NT2/D1 (cell line): ENCODE measurements around the gene PHAX.
A peak's percentile ranks its signal among the peaks of the same experiment; 100 is the strongest.
"Not testable (repeated sequence)": the region's sequence is repeated elsewhere in the genome, so short reads cannot be mapped to it uniquely, and the experiment has no call there.

ENCODE experiments used
- DNase-seq: peaks from one replicate; pipeline ENCODE4 v3.0.0-alpha.2; 2011; ENCODE audit warnings: low read depth, low spot score
- H3K27me3 ChIP-seq: 2 replicates; pipeline ENCODE4 v1.6.0; 2011; ENCODE audit warnings: mild to moderate bottlenecking; ENCODE audit not compliant: insufficient read length, insufficient read depth
- H3K36me3 ChIP-seq: 2 replicates; pipeline ENCODE4 v1.6.1; 2011; ENCODE audit warnings: mild to moderate bottlenecking, low read length, mixed read lengths; ENCODE audit not compliant: insufficient read depth, insufficient read length
- H3K4me1 ChIP-seq: 2 replicates; pipeline ENCODE4 v1.5.1; 2011; ENCODE audit not compliant: insufficient read depth, insufficient read length
- H3K4me3 ChIP-seq: 2 replicates; pipeline ENCODE4 v1.5.1; 2011; ENCODE audit warnings: low read depth; ENCODE audit not compliant: insufficient read length
- H3K9ac ChIP-seq: 2 replicates; pipeline ENCODE4 v1.6.0; 2011; ENCODE audit warnings: low read depth; ENCODE audit not compliant: insufficient read length
- H3K9me3 ChIP-seq: 2 replicates; pipeline ENCODE4 v1.5.1; 2011; ENCODE audit warnings: mild to moderate bottlenecking, low read length; ENCODE audit not compliant: insufficient read depth
- SUZ12 ChIP-seq: IDR thresholded peaks from 2 replicates; pipeline ENCODE4 v1.6.1; 2011; ENCODE audit not compliant: insufficient read length, insufficient read depth; ENCODE audit errors: extremely low read depth
- YY1 ChIP-seq: IDR thresholded peaks from 2 replicates; pipeline ENCODE4 v1.6.1; 2011; ENCODE audit not compliant: insufficient read length, insufficient read depth
- ZNF274 ChIP-seq: IDR thresholded peaks from 2 replicates; pipeline ENCODE4 v1.6.1; 2011; ENCODE audit warnings: mild to moderate bottlenecking, low read depth, low read length

Gene PHAX

DNA sequence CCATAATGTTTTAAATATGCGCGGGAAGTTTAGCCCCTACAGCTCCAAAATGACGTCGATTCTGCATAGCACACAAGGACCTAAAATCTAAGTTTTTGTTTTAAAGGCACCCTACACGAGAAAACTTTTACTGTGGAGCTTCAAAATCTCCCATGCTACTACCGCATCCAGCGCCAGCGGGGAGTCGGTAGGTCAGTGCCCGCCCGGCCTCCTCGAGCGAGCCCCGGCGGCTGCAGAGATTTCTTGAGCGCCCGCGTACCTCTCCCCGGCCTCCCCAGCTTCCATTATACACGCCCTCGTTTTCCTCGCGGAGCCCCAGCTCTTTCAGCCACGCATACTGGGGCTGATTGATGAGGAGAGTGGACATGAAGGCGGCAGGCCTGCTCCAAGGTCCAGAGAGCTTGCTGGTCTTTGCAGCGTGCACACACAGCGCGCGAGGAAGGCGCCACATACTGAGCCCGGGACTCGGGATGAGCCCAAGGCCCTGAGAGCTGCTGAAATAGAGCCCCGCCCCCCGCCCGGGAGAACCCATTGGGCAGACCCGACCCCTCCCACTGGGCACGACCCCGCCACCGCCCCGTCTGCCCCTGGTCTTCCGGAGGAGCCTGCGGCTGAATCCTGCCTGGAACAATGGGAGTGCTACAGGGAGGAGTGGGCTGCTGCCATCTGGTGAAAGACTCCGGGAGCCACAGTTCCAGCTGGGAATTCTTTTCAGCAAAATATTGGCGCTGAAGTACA, 5.8 kb upstream of the PHAX start, which contains the start of gene ALDH7A1:
ALDH7A1 (minus strand) TSS at position 472 of the 738 bp plus-strand sequence; CDS start at position 451, 21 bp downstream.
- peak; percentile 91 for DNase-seq
- Histone ChIP-seq H3K4me3 (peak within 1 kb of the TSS; percentile 80), H3K27me3 (no peaks in the 10 kb centered on the region), H3K36me3 (peaks cover 30% of the 10 kb centered on the region), H3K4me1 (no peaks in the 10 kb centered on the region), H3K9ac (peak within 1 kb of the TSS; percentile 85), H3K9me3 (peaks cover 13% of the 10 kb centered on the region; the same call in 1 of the 2 replicates)
- TF ChIP-seq ZNF274 = no peak
- TF ChIP-seq YY1 = no peak
- no peak for TF ChIP-seq SUZ12

DNA sequence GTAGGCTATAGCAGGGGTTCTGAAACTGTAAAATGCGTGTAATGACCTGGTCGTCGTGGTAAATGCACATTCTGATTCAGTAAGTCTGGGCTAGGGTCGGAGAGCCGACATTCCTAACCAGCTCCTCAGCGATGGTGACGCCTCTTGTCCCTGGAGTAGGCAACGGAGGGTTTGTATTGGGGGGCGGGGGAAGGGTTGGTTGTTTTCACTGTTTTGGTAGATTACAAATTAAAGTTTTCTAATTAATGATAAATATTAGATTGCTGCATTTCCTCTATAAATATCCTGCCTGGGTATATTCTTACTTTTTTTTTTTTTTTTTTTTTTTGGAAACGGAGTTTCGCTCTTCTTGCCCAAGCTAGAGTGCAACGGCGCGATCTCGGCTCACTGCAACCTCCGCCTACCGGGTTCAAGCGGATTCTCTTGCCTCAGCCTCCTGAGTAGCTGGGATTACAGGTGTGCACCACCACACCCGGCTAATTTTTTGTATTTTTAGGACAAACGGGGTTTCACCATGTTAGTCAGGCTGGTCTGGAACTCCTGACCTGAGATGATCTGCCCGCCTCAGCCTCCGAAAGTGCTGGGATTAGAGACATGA, 5.2 kb upstream of the PHAX start:
- DNase-seq = no peak
- Histone ChIP-seq H3K9me3 (peaks cover 6% of the 10 kb centered on the region; the same call in 1 of the 2 replicates), H3K4me1 (no peaks in the 10 kb centered on the region), H3K36me3 (peaks cover 24% of the 10 kb centered on the region), H3K27me3 (no peaks in the 10 kb centered on the region), H3K9ac (peak overlapping the region; percentile 58), H3K4me3 (peak overlapping the region; percentile 39)
- no peak for TF ChIP-seq SUZ12
- no peak for TF ChIP-seq ZNF274
- no peak for TF ChIP-seq YY1

DNA sequence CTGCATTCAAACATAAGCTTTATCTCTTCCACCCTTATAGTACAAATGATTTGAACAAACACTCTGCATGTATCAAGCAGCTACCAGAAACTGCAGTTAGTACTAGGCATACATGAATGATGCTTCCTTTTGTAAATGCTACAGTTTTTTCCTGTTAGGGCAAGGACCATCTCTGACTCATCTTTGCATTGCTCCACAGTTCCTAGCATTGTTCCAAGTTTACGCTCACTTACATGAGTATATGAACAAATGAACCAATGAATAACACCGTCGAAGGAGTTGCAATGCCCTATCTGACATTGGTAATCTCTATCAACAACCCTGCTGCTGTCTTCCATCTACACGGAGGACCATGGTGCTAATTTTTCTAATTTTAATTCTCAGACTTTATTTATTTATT, 3.6 kb upstream of the PHAX start:
- TF ChIP-seq ZNF274 (no peak), SUZ12 (no peak), YY1 (no peak)
- DNase-seq = no peak
- no peaks in the 10 kb centered on the region for H3K4me1 ChIP-seq
- H3K4me3 ChIP-seq = no peak overlapping the region
- peaks cover 11% of the 10 kb centered on the region for H3K36me3 ChIP-seq
- no peak overlapping the region for H3K9ac ChIP-seq
- no peaks in the 10 kb centered on the region for H3K9me3 ChIP-seq
- no peaks in the 10 kb centered on the region for H3K27me3 ChIP-seq

DNA sequence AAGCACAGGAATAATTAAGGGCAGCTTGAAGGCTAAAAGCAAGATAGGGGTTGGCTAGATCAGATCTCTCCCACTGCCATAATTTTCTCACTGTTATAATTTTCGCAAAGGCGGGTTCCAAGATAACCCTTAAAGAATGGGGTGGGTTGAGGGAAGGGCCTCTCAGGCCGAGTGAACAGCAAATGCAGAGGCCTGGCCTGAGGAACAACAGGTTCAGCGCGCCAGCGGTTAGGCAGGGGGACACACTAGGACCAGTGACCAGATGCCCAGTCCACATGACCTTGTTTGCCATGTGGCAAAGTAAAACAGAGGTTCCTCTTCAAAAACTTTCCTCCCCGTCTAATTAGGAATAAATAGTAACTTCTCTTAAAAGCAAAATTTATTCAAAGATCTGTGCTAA, 1.2 kb upstream of the PHAX start:
- Histone ChIP-seq H3K27me3 (no peaks in the 10 kb centered on the region), H3K9me3 (no peaks in the 10 kb centered on the region), H3K9ac (no peak overlapping the region), H3K36me3 (peaks cover 18% of the 10 kb centered on the region), H3K4me3 (no peak overlapping the region), H3K4me1 (no peaks in the 10 kb centered on the region)
- DNase-seq = no peak
- TF ChIP-seq SUZ12 (no peak), YY1 (no peak), ZNF274 (no peak)

DNA sequence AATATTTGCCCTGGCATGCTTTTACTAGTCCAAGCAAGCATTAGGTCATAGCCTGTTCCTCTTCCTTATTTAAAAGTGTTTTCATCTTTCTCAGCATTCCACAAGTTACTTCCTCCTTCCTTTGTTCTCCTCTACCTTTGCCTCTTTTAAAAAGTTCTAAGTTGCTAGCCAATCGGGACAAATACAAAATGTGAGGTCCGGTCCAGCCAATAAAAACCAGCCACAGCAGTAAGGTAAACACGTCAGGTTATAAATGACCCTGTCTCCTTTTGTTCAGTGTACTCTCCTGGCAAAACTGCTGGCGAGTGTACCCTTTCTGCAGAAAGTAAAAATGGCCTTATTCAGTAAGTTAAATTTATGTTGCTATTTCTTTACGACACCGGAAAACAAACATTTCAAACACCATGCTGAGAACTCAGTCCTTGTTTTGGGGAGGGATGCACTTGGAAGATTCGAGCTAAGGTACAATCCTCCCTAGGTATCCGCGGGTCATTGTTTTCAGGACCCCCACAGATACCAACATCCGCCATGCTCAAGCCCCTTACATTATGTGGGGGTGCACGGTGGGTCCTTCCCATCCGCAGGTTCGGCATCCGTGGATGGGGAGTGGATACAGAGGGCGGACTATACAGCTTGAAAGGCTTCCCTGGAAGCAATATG, 646 bp upstream of the PHAX start:
- DNase-seq, H3K4me1 ChIP-seq: not testable (repeated sequence)
- H3K4me3 ChIP-seq = peak overlapping the region; percentile 92

DNA sequence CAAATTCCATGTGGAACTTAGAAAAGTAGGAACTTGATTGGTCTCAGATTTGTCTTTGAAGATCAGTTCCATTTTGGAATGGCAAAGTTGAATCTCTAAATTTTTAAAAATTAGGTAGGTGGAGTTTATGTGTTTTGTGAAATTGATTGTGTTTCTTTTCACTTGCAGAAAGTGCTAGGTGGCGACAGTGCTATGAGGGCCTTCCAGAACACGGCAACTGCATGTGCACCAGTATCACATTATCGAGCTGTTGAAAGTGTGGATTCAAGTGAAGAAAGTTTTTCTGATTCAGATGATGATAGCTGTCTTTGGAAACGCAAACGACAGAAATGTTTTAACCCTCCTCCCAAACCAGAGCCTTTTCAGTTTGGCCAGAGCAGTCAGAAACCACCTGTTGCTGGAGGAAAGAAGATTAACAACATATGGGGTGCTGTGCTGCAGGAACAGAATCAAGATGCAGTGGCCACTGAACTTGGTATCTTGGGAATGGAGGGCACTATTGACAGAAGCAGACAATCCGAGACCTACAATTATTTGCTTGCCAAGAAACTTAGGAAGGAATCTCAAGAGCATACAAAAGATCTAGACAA, 2.8 kb downstream of the PHAX start:
- TF ChIP-seq ZNF274 (no peak), SUZ12 (no peak), YY1 (no peak)
- no peak overlapping the region for H3K4me3 ChIP-seq
- no peaks in the 10 kb centered on the region for H3K27me3 ChIP-seq
- peaks cover 38% of the 10 kb centered on the region for H3K36me3 ChIP-seq
- H3K4me1 ChIP-seq = no peaks in the 10 kb centered on the region
- DNase-seq = no peak
- H3K9ac ChIP-seq = no peak overlapping the region
- H3K9me3 ChIP-seq = no peaks in the 10 kb centered on the region

More for the DNA sequence above, 646 bp upstream of the PHAX start:
- H3K27me3 ChIP-seq, H3K9me3 ChIP-seq: not testable (repeated sequence)
- peaks cover 22% of the 10 kb centered on the region for H3K36me3 ChIP-seq
- H3K9ac ChIP-seq = peak overlapping the region; percentile 51

DNA sequence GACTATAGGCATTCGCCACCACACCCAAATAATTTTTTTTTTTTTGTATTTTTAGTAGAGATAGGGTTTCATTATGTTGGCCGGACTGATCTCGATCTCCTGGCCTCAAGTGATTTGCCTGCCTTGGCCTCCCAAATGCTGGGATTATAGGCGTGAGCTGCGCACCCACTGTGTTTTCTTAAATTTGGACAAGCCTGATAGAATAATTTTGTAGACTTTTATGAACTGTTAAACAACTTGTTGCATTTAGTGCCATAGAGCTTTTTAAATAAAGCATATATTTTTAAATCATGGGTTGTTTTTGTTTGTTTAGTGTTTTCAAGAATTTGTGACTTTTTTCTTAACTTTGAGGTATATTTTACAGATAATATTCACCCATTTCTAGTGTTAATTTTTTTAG, 4.8 kb downstream of the PHAX start:
- DNase-seq = no peak
- no peak overlapping the region for H3K4me3 ChIP-seq
- TF ChIP-seq SUZ12 (no peak), ZNF274 (no peak), YY1 (no peak)
- no peak overlapping the region for H3K9ac ChIP-seq
- H3K27me3 ChIP-seq = no peaks in the 10 kb centered on the region
- H3K36me3 ChIP-seq = peaks cover 54% of the 10 kb centered on the region
- H3K9me3 ChIP-seq = no peaks in the 10 kb centered on the region
- no peaks in the 10 kb centered on the region for H3K4me1 ChIP-seq
